ENCODE data around the gene NBEAL1. TPM values are rescaled to one million over a fixed set of nuclear protein-coding genes. Genes with fewer than 3 reads are reported as not detected.
A peak's percentile ranks its signal among the peaks of the same experiment; 100 is the strongest.
"Not testable (repeated sequence)": the region's sequence is repeated elsewhere in the genome, so short reads cannot be mapped to it uniquely, and the experiment has no call there.

The NBEAL1 gene
- total and polyA plus RNA-seq, 2 experiments from 2014 or later, result 13.3 to 21.8 TPM

- H3K4me3 ChIP-seq; H3K4me1 ChIP-seq (ENCODE audit: insufficient read depth); H4K20me1 ChIP-seq (replicated peaks; ENCODE audit: insufficient read depth); H3K36me3 ChIP-seq (ENCODE audit: insufficient read depth); H3K4me1 Mint-ChIP-seq; H3K9me2 ChIP-seq (ENCODE audit: insufficient read depth); H3F3A ChIP-seq (replicated peaks; ENCODE audit: low read depth); H3K4me2 ChIP-seq; H3K27me3 Mint-ChIP-seq (ENCODE audit: insufficient read depth, low read depth, poor library complexity); H3K4me3 Mint-ChIP-seq; H3K27me3 ChIP-seq (ENCODE audit: insufficient read depth); H2AFZ ChIP-seq; ATAC-seq; H3K79me2 ChIP-seq (replicated peaks; ENCODE audit: insufficient read depth); H3K27ac Mint-ChIP-seq; H3K27ac ChIP-seq (ENCODE audit: low read depth): not testable (repeated sequence)
- Mint-ChIP-seq H3K36me3 (ENCODE audit: low read depth) (peaks cover 33% of the 10 kb centered on the region), H3K9me3 (peaks cover 16% of the 10 kb centered on the region)
- DNase-seq (ENCODE audit: low spot score), result peak; percentile 13
Measured at GRCh38 chr2:203066519-203067091, 51.9 kb downstream of the NBEAL1 start.

- H3K4me1 ChIP-seq (ENCODE audit: insufficient read depth), result no peaks in the 10 kb centered on the region
- Mint-ChIP-seq H3K9me3 (peaks cover 13% of the 10 kb centered on the region), H3K36me3 (ENCODE audit: low read depth) (peaks cover 27% of the 10 kb centered on the region), H3K27me3 (ENCODE audit: insufficient read depth, low read depth, poor library complexity) (no peaks in the 10 kb centered on the region), H3K4me3 (no peak overlapping the region), H3K27ac (no peak overlapping the region), H3K4me1 (no peaks in the 10 kb centered on the region)
- no peak overlapping the region for H3K4me3 ChIP-seq
- DNase-seq (ENCODE audit: low spot score), result no peak
- no peak for ATAC-seq
- H4K20me1 ChIP-seq (replicated peaks; ENCODE audit: insufficient read depth), result no peaks in the 10 kb centered on the region
- no peak overlapping the region for H3K4me2 ChIP-seq
- H3K79me2 ChIP-seq (replicated peaks; ENCODE audit: insufficient read depth), result no peaks in the 10 kb centered on the region
- H3K36me3 ChIP-seq (ENCODE audit: insufficient read depth), result peaks cover 9% of the 10 kb centered on the region; the same call in 1 of the 2 replicates
- no peaks in the 10 kb centered on the region for H3K9me2 ChIP-seq (ENCODE audit: insufficient read depth)
- no peaks in the 10 kb centered on the region for H3K27me3 ChIP-seq (ENCODE audit: insufficient read depth)
- H3K27ac ChIP-seq (ENCODE audit: low read depth), result no peak overlapping the region
- H3F3A ChIP-seq (replicated peaks; ENCODE audit: low read depth), result no peaks in the 10 kb centered on the region
- H2AFZ ChIP-seq, result no peak overlapping the region
- TF ChIP-seq JUNB (IDR thresholded peaks at IDR 0.05; ENCODE audit: unreplicated experiment) (no peak), NANOG (IDR thresholded peaks at IDR 0.05; ENCODE audit: borderline replicate concordance) (no peak), STAT1 (IDR thresholded peaks at IDR 0.05; ENCODE audit: unreplicated experiment) (no peak), CREB1 (CRISPR knock-in tag; IDR thresholded peaks at IDR 0.05; ENCODE audit: low read depth) (no peak), ZNF114 (CRISPR knock-in tag; IDR thresholded peaks at IDR 0.05) (no peak), EZH2 (IDR thresholded peaks at IDR 0.05; ENCODE audit: low read depth, unreplicated experiment) (no peak), ZNF331 (CRISPR knock-in tag; IDR thresholded peaks at IDR 0.05; ENCODE audit: low read depth) (no peak), EZH2phosphoT487 (IDR thresholded peaks at IDR 0.05; ENCODE audit: unreplicated experiment) (no peak), CTCF (conservative IDR thresholded peaks at IDR 0.05; ENCODE audit: low read depth in 2 of 2) (no peak), POLR2AphosphoS5 (IDR thresholded peaks at IDR 0.05; ENCODE audit: low read depth) (no peak)
- TF ChIP-seq, protein P1, sequence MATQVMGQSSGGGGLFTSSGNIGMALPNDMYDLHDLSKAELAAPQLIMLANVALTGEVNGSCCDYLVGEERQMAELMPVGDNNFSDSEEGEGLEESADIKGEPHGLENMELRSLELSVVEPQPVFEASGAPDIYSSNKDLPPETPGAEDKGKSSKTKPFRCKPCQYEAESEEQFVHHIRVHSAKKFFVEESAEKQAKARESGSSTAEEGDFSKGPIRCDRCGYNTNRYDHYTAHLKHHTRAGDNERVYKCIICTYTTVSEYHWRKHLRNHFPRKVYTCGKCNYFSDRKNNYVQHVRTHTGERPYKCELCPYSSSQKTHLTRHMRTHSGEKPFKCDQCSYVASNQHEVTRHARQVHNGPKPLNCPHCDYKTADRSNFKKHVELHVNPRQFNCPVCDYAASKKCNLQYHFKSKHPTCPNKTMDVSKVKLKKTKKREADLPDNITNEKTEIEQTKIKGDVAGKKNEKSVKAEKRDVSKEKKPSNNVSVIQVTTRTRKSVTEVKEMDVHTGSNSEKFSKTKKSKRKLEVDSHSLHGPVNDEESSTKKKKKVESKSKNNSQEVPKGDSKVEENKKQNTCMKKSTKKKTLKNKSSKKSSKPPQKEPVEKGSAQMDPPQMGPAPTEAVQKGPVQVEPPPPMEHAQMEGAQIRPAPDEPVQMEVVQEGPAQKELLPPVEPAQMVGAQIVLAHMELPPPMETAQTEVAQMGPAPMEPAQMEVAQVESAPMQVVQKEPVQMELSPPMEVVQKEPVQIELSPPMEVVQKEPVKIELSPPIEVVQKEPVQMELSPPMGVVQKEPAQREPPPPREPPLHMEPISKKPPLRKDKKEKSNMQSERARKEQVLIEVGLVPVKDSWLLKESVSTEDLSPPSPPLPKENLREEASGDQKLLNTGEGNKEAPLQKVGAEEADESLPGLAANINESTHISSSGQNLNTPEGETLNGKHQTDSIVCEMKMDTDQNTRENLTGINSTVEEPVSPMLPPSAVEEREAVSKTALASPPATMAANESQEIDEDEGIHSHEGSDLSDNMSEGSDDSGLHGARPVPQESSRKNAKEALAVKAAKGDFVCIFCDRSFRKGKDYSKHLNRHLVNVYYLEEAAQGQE (IDR thresholded peaks at IDR 0.05; ENCODE audit: unreplicated experiment), result no peak
- TF ChIP-seq, protein P2, sequence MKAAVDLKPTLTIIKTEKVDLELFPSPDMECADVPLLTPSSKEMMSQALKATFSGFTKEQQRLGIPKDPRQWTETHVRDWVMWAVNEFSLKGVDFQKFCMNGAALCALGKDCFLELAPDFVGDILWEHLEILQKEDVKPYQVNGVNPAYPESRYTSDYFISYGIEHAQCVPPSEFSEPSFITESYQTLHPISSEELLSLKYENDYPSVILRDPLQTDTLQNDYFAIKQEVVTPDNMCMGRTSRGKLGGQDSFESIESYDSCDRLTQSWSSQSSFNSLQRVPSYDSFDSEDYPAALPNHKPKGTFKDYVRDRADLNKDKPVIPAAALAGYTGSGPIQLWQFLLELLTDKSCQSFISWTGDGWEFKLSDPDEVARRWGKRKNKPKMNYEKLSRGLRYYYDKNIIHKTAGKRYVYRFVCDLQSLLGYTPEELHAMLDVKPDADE (IDR thresholded peaks at IDR 0.05), result no peak
Measured at GRCh38 chr2:203070701-203071100, 56.0 kb downstream of the NBEAL1 start.

Measured in GM23338 (cell line).